GM12872 (cell line): Measurements from ENCODE around the gene AIF1L.

Source experiments
- TF ChIP-seq, protein P1 (sequence below): IDR thresholded peaks from 3 replicates; pipeline ENCODE4 v1.5.1; 2011; ENCODE audit warnings: low read depth, mild to moderate bottlenecking, low read length, moderate library complexity; ENCODE audit not compliant: insufficient read depth

AIF1L gene

DNA sequence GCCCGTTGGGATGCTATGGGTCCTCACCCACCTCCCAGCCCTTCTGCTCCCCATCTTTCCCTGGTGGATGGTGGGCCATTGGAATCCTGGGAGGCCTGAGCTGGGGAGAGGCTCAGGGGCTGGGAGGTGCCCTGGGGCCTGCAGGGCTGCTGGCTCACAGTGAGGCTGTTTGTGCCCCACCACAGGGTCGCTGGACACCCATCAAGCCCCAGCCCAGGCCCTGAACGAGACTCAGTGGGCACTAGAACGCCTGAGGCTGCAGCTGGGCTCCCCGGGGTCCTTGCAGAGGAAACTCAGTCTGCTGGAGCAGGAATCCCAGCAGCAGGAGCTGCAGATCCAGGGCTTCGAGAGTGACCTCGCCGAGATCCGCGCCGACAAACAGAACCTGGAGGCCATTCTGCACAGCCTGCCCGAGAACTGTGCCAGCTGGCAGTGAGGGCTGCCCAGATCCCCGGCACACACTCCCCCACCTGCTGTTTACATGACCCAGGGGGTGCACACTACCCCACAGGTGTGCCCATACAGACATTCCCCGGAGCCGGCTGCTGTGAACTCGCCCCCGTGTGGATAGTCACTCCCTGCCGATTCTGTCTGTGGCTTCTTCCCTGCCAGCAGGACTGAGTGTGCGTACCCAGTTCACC, 4.9 kb upstream of the AIF1L start:
- TF ChIP-seq, protein P1, sequence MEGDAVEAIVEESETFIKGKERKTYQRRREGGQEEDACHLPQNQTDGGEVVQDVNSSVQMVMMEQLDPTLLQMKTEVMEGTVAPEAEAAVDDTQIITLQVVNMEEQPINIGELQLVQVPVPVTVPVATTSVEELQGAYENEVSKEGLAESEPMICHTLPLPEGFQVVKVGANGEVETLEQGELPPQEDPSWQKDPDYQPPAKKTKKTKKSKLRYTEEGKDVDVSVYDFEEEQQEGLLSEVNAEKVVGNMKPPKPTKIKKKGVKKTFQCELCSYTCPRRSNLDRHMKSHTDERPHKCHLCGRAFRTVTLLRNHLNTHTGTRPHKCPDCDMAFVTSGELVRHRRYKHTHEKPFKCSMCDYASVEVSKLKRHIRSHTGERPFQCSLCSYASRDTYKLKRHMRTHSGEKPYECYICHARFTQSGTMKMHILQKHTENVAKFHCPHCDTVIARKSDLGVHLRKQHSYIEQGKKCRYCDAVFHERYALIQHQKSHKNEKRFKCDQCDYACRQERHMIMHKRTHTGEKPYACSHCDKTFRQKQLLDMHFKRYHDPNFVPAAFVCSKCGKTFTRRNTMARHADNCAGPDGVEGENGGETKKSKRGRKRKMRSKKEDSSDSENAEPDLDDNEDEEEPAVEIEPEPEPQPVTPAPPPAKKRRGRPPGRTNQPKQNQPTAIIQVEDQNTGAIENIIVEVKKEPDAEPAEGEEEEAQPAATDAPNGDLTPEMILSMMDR = no peak

DNA sequence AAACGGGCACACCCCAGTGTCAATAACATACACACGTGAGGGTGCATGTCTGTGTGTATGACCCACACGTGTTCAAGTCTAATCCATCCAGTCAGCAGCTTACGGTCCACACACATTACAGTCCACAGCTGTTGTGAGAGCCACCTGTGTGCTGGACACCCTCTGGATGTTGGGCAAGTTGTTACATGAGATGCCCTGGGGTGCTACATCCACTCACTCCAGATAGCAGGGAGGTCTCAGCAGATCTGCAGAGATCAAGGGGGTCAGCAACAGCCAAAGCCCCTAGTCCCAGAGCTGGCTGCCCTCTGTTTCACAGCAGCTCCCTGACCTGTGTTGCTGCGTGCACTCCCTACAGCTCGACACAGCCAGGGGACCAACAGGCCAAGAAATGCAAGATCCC, 4.3 kb upstream of the AIF1L start:
- TF ChIP-seq, protein P1 = no peak

- TF ChIP-seq, protein P1 = no peak
These were observed 3.5 kb upstream of the AIF1L start for GRCh38 chr9:131092548-131093440.

DNA sequence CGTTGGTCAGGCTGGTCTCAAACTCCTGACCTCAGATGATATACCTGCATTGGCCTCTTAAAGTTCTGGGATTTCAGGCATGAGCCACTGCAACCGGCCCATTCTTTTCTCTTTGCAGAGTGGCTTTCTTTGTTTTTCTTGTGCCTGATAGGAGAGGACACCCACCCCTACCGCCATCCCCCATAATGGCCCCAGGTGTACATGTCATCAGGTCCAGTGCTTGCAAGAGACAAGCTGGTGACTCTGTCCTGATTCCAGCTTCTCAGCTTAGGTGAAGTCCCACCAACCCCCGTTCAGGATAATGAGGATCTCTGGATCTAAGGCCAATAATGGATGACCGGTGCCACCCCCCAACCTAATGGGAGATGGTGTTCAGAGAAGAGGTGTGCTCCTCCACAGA, 2.3 kb upstream of the AIF1L start:
- TF ChIP-seq, protein P1 = no peak

GRCh38 chr9:131094622-131095021, 1.7 kb upstream of the AIF1L start:
- TF ChIP-seq, protein P1 = no peak

DNA sequence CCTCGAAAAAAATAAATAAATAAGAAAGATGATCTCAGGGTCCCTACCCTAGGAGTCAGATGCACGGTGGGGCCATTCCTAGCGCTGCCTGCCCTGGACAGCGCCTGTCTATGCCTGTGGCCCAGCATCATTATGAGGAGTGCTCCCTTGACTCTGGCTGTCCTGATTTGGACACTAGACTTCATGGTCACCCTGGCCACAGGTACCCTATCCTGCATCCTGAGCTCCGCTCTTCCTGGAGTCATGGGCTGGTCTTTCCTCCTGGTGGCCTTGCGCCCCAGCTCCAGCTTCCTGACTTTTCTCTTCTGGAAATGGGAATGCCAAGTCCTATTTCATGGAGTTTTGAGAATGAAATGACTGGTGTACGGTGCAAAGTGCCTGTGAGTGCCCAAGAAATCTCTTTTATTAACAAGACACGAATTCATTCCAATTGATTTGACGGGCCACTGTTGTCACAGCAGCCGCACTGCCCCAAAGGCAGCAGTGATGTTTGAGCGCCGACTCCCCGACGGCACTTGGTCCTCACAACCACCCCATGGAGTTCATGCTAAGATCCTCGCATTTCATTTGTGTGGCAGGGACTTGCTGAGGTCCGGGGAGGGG, 564 bp upstream of the AIF1L start:
- TF ChIP-seq, protein P1 = no peak

- TF ChIP-seq, protein P1 = no peak
These were observed 1.0 kb downstream of the AIF1L start for GRCh38 chr9:131097126-131097947.
